HepG2 (cell line): ENCODE data around the gene KDM2B. TPM values are rescaled to one million over a fixed set of nuclear protein-coding genes. Genes with fewer than 3 reads are reported as not detected.

ENCODE experiments used
- ATAC-seq: fragments of 200-7000 bp; cut with Tn5 transposase; 3 replicates; pipeline ENCODE4 v1.9.1; 2020; ENCODE audit warnings: mild to moderate bottlenecking, moderate library complexity
- BruUV-seq: library from RNA; stranded (reverse); fragments of 400-500 nt; replicated peaks from 2 replicates; lab custom pipeline; 2021; lab: Mats Ljungman, UMichigan
- CTCF ChIA-PET: fragments of 300-600 bp; formaldehyde crosslinking; extraction: SDS; loops from one replicate; lab custom pipeline; 2021; ENCODE audit warnings: low total read pairs, inconsistent platforms, low intra/inter-chr PET ratio; lab: Yijun Ruan, JAX
- POLR2A ChIA-PET: fragments of 350-600 bp; sonication (Branson Sonifier 250); formaldehyde crosslinking; loops from one replicate; lab custom pipeline; 2020; ENCODE audit warnings: antibody characterized with exemption, inconsistent platforms; lab: Yijun Ruan, JAX
- DNase-seq: peaks from one replicate; pipeline ENCODE4 v3.0.0-alpha.2; 2015; ENCODE audit warnings: low spot score
- FAIRE-seq: peaks from 3 replicates; lab custom pipeline; 2011; peaks lifted over from hg19 to GRCh38; lab: Jason Lieb, UNC
- H2AFZ ChIP-seq: one replicate; pipeline ENCODE4 v1.6.1; 2011; ENCODE audit warnings: low read length, inconsistent platforms
- H3K27ac ChIP-seq: fragments of 300-600 bp; 3 replicates; pipeline ENCODE4 v1.8.0; 2011; ENCODE audit warnings: mixed run types, mild to moderate bottlenecking, mixed read lengths, low read length, inconsistent platforms; ENCODE audit not compliant: insufficient read depth; ENCODE audit errors: extremely low read length
- H3K27me3 ChIP-seq, 2 experiments: fragments of 200-600 bp in 1 of 2; 2 replicates in 1 of 2; 3 replicates in 1 of 2; pipeline versions ENCODE4 v1.6.0 to v1.8.0; 2011; ENCODE audit warnings: low read length in 2 of 2, mild to moderate bottlenecking in 2 of 2, moderate library complexity in 2 of 2, inconsistent platforms in 1 of 2; ENCODE audit not compliant: insufficient read depth in 2 of 2, control insufficient read depth in 1 of 2
- H3K36me3 ChIP-seq, 2 experiments: fragments of 200-600 bp in 1 of 2; replicated peaks in 1 of 2; 2 replicates in 1 of 2; 3 replicates in 1 of 2; pipeline versions ENCODE4 v1.5.1 to v1.8.0; 2011; ENCODE audit warnings: low read length in 2 of 2, inconsistent platforms in 1 of 2; ENCODE audit not compliant: insufficient read depth in 2 of 2, control insufficient read depth in 1 of 2
- H3K4me1 ChIP-seq: 2 replicates; pipeline ENCODE4 v1.5.1; 2012; ENCODE audit warnings: low read length, inconsistent platforms; ENCODE audit not compliant: insufficient read depth
- H3K4me2 ChIP-seq: 2 replicates; pipeline ENCODE4 v1.6.0; 2011; ENCODE audit warnings: low read depth, low read length, inconsistent platforms
- H3K4me3 ChIP-seq, 3 experiments: fragments of 200-600 bp in 1 of 3; sonication (generic), shearing (Covaris generic) in 1 of 3; replicated peaks in 1 of 3; 2 replicates each; pipeline ENCODE4 v1.5.1; 2011 to 2016; ENCODE audit warnings: low read length in 3 of 3, inconsistent platforms in 2 of 3, low read depth in 2 of 3, mild to moderate bottlenecking in 2 of 3, control low read depth in 1 of 3, mixed read lengths in 1 of 3; ENCODE audit not compliant: insufficient read depth in 1 of 3
- H3K79me2 ChIP-seq: one replicate; pipeline ENCODE4 v1.6.1; 2011; ENCODE audit warnings: low read length, inconsistent platforms; ENCODE audit not compliant: insufficient read depth
- H3K9ac ChIP-seq: 2 replicates; pipeline ENCODE4 v1.6.0; 2011; ENCODE audit warnings: mild to moderate bottlenecking, low read depth, low read length, inconsistent platforms; ENCODE audit not compliant: insufficient read depth
- H3K9me3 ChIP-seq: 2 replicates; pipeline ENCODE4 v1.5.1; 2012; ENCODE audit warnings: mild to moderate bottlenecking, low read length
- H4K20me1 ChIP-seq: 2 replicates; pipeline ENCODE4 v1.6.0; 2011; ENCODE audit warnings: inconsistent platforms, mild to moderate bottlenecking, low read length, moderate library complexity; ENCODE audit not compliant: insufficient read depth
- ELF1 ChIP-seq: sonication (generic); formaldehyde crosslinking; IDR thresholded peaks from 2 replicates; pipeline ENCODE4 v1.4.0; 2020; ENCODE audit warnings: missing genetic modification reagents
- GTF3A ChIP-seq: sonication (generic); formaldehyde crosslinking; conservative IDR thresholded peaks from 2 replicates; pipeline ENCODE4 v1.4.0; 2020; ENCODE audit warnings: mild to moderate bottlenecking, missing genetic modification reagents
- JUN ChIP-seq: sonication (generic); formaldehyde crosslinking; IDR thresholded peaks from 2 replicates; pipeline ENCODE4 v1.4.0; 2020; ENCODE audit warnings: mild to moderate bottlenecking, missing genetic modification reagents
- NBN ChIP-seq: fragments of 450-650 bp; conservative IDR thresholded peaks from 2 replicates; pipeline ENCODE4 v1.6.1; 2017
- NCOA1 ChIP-seq: sonication (generic); formaldehyde crosslinking; IDR thresholded peaks from 2 replicates; pipeline ENCODE4 v1.9.0; 2021; ENCODE audit warnings: missing genetic modification reagents
- NR1H2 ChIP-seq: sonication (generic); formaldehyde crosslinking; IDR thresholded peaks from 2 replicates; pipeline ENCODE4 v1.8.1; 2022; ENCODE audit warnings: low read depth, missing genetic modification reagents, borderline replicate concordance
- SMARCE1 ChIP-seq: fragments of 450-650 bp; IDR thresholded peaks from 2 replicates; pipeline ENCODE4 v1.6.1; 2017; ENCODE audit warnings: borderline replicate concordance
- TBX3 ChIP-seq: fragments of 450-650 bp; IDR thresholded peaks from 2 replicates; pipeline ENCODE4 v1.6.1; 2017; ENCODE audit warnings: antibody characterized with exemption, mild to moderate bottlenecking, inconsistent platforms, borderline replicate concordance
- ZNF607 ChIP-seq: sonication (generic); formaldehyde crosslinking; IDR thresholded peaks from 2 replicates; pipeline ENCODE4 v1.5.1; 2020; ENCODE audit warnings: missing genetic modification reagents, mild to moderate bottlenecking, borderline replicate concordance
- ZNF761 ChIP-seq: sonication (generic); formaldehyde crosslinking; conservative IDR thresholded peaks from 2 replicates; pipeline ENCODE4 v1.4.0; 2020; ENCODE audit warnings: mild to moderate bottlenecking, missing genetic modification reagents
- WGBS: methylation state at CpG from one replicate; pipeline ENCODE4 v1.1.6; 2017; ENCODE audit warnings: low lambda C conversion rate; 5-methylcytosine and 5-hydroxymethylcytosine counted together
- in situ Hi-C: cut with HindIII; loops from 2 replicates; pipeline ENCODE4 v1.10.0; 2017; ENCODE audit warnings: low pct_unique_long_range_greater_than_20kb; ENCODE audit not compliant: extremely low pct_ligation_motif_present
- intact Hi-C: fragments of 100-400 bp; cut with micrococcal nuclease; formaldehyde crosslinking; loops from one replicate; pipeline ENCODE4 v1.10.0; 2022; ENCODE audit not compliant: unreplicated experiment
- polyA plus RNA-seq, 8 experiments: library from polyadenylated mRNA; depleted of rRNA in 3 of 8; stranded (reverse) in 7 of 8; unstranded in 1 of 8; fragments of >200 nt; fragmentation: Illumina TruSeq in 4 of 8; extraction: Trizol in 4 of 8; gene quantifications; 2 replicates each; pipeline versions ENCODE4 v1.2.1 to v1.2.3, GENCODE V29; 2011 to 2016; ENCODE audit warnings: low read depth in 4 of 8, missing spikeins in 1 of 8, mixed read lengths in 1 of 8; ENCODE audit not compliant: insufficient read depth in 1 of 8
- total RNA-seq, 5 experiments: library from RNA; depleted of rRNA; stranded (reverse); fragments of >200 nt; fragmentation: Illumina TruSeq; extraction: Trizol; gene quantifications; 2 replicates each; pipeline ENCODE4 v1.2.3, GENCODE V29; 2016; ENCODE audit warnings: low read depth in 1 of 5
- TF ChIP-seq, protein P1 (sequence below): IDR thresholded peaks from 2 replicates; pipeline ENCODE4 v1.6.1; 2018; ENCODE audit warnings: missing genetic modification reagents
- TF ChIP-seq, protein P2 (sequence below): sonication (generic); formaldehyde crosslinking; IDR thresholded peaks from 2 replicates; pipeline ENCODE4 v1.4.0; 2020; ENCODE audit warnings: missing genetic modification reagents
- TF ChIP-seq, protein P3 (sequence below): sonication (generic); formaldehyde crosslinking; IDR thresholded peaks from 2 replicates; pipeline ENCODE4 v1.4.0; 2020; ENCODE audit warnings: mild to moderate bottlenecking, missing genetic modification reagents, borderline replicate concordance

Gene KDM2B
- total and polyA plus RNA-seq, 2 of the 13 experiments (the other 11 are each of a cell fraction or from before 2014, with no cell fraction given), result 17.5 to 26.1 TPM

- in situ Hi-C loops, result no loop called here
These were observed 4.7 kb downstream of the KDM2B start for GRCh38 chr12:121575952-121576625.

More at GRCh38 chr12:121575952-121576625, 4.7 kb downstream of the KDM2B start:
- BruUV-seq, result no TSS peak
- no peaks in the 10 kb centered on the region for H4K20me1 ChIP-seq
- intact Hi-C loops, result no loop called here
- no peaks in the 10 kb centered on the region for H3K27me3 ChIP-seq
- ChIA-PET POLR2A (interaction anchor here (1.0 kb wide), 1 partner anchor 10 kb away, joined by 3 read pairs; no protein-coding TSS in a partner anchor), CTCF (no interaction called here)
- H2AFZ ChIP-seq, result no peak overlapping the region
- DNase-seq, result no peak
- no peak for TF ChIP-seq ELF1 (CRISPR knock-in tag)
- no peak for TF ChIP-seq ZNF761 (CRISPR knock-in tag)
- TF ChIP-seq, protein P1, sequence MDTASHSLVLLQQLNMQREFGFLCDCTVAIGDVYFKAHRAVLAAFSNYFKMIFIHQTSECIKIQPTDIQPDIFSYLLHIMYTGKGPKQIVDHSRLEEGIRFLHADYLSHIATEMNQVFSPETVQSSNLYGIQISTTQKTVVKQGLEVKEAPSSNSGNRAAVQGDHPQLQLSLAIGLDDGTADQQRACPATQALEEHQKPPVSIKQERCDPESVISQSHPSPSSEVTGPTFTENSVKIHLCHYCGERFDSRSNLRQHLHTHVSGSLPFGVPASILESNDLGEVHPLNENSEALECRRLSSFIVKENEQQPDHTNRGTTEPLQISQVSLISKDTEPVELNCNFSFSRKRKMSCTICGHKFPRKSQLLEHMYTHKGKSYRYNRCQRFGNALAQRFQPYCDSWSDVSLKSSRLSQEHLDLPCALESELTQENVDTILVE (CRISPR knock-in tag), result no peak
- TF ChIP-seq TBX3, result no peak
- no peak for TF ChIP-seq GTF3A (CRISPR knock-in tag)
- no peak for TF ChIP-seq NR1H2 (CRISPR knock-in tag)
- TF ChIP-seq, protein P2, sequence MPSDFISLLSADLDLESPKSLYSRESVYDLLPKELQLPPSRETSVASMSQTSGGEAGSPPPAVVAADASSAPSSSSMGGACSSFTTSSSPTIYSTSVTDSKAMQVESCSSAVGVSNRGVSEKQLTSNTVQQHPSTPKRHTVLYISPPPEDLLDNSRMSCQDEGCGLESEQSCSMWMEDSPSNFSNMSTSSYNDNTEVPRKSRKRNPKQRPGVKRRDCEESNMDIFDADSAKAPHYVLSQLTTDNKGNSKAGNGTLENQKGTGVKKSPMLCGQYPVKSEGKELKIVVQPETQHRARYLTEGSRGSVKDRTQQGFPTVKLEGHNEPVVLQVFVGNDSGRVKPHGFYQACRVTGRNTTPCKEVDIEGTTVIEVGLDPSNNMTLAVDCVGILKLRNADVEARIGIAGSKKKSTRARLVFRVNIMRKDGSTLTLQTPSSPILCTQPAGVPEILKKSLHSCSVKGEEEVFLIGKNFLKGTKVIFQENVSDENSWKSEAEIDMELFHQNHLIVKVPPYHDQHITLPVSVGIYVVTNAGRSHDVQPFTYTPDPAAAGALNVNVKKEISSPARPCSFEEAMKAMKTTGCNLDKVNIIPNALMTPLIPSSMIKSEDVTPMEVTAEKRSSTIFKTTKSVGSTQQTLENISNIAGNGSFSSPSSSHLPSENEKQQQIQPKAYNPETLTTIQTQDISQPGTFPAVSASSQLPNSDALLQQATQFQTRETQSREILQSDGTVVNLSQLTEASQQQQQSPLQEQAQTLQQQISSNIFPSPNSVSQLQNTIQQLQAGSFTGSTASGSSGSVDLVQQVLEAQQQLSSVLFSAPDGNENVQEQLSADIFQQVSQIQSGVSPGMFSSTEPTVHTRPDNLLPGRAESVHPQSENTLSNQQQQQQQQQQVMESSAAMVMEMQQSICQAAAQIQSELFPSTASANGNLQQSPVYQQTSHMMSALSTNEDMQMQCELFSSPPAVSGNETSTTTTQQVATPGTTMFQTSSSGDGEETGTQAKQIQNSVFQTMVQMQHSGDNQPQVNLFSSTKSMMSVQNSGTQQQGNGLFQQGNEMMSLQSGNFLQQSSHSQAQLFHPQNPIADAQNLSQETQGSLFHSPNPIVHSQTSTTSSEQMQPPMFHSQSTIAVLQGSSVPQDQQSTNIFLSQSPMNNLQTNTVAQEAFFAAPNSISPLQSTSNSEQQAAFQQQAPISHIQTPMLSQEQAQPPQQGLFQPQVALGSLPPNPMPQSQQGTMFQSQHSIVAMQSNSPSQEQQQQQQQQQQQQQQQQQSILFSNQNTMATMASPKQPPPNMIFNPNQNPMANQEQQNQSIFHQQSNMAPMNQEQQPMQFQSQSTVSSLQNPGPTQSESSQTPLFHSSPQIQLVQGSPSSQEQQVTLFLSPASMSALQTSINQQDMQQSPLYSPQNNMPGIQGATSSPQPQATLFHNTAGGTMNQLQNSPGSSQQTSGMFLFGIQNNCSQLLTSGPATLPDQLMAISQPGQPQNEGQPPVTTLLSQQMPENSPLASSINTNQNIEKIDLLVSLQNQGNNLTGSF, result no peak
- TF ChIP-seq JUN, result no peak
- no peak for TF ChIP-seq NCOA1 (CRISPR knock-in tag)
- TF ChIP-seq, protein P3, sequence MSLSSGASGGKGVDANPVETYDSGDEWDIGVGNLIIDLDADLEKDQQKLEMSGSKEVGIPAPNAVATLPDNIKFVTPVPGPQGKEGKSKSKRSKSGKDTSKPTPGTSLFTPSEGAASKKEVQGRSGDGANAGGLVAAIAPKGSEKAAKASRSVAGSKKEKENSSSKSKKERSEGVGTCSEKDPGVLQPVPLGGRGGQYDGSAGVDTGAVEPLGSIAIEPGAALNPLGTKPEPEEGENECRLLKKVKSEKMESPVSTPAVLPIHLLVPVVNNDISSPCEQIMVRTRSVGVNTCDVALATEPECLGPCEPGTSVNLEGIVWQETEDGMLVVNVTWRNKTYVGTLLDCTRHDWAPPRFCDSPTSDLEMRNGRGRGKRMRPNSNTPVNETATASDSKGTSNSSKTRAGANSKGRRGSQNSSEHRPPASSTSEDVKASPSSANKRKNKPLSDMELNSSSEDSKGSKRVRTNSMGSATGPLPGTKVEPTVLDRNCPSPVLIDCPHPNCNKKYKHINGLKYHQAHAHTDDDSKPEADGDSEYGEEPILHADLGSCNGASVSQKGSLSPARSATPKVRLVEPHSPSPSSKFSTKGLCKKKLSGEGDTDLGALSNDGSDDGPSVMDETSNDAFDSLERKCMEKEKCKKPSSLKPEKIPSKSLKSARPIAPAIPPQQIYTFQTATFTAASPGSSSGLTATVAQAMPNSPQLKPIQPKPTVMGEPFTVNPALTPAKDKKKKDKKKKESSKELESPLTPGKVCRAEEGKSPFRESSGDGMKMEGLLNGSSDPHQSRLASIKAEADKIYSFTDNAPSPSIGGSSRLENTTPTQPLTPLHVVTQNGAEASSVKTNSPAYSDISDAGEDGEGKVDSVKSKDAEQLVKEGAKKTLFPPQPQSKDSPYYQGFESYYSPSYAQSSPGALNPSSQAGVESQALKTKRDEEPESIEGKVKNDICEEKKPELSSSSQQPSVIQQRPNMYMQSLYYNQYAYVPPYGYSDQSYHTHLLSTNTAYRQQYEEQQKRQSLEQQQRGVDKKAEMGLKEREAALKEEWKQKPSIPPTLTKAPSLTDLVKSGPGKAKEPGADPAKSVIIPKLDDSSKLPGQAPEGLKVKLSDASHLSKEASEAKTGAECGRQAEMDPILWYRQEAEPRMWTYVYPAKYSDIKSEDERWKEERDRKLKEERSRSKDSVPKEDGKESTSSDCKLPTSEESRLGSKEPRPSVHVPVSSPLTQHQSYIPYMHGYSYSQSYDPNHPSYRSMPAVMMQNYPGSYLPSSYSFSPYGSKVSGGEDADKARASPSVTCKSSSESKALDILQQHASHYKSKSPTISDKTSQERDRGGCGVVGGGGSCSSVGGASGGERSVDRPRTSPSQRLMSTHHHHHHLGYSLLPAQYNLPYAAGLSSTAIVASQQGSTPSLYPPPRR, result no peak
- no peak for TF ChIP-seq SMARCE1
- TF ChIP-seq ZNF607 (CRISPR knock-in tag), result no peak
- TF ChIP-seq NBN, result no peak
- no peak overlapping the region for H3K27ac ChIP-seq
- peaks cover 0 to 6% of the 10 kb centered on the region in 2 experiments; a peak in 2 of 5 replicates for H3K36me3 ChIP-seq
- WGBS, result 88% methylated on average over 12 of the region's 13 CpGs
- H3K4me3 ChIP-seq, result no peak overlapping the region
- FAIRE-seq, result no peak
- no peak for ATAC-seq
- no peak overlapping the region for H3K9ac ChIP-seq
- no peak overlapping the region for H3K4me2 ChIP-seq
- H3K79me2 ChIP-seq, result no peaks in the 10 kb centered on the region
- no peaks in the 10 kb centered on the region for H3K9me3 ChIP-seq
- peaks cover 35% of the 10 kb centered on the region for H3K4me1 ChIP-seq
